GM12878 (cell line): ENCODE measurements around the gene OPCML.

Experiments
- CEBPB ChIP-seq, 2 experiments: fragments of 150-350 bp in 1 of 2; IDR thresholded peaks; 2 replicates each; pipeline ENCODE4 v1.6.1; 2012 to 2014; ENCODE audit warnings: low read depth in 2 of 2, low read length in 2 of 2, borderline replicate concordance in 1 of 2, inconsistent platforms in 1 of 2
- POLR2AphosphoS5 ChIP-seq: IDR thresholded peaks from 2 replicates; pipeline ENCODE4 v1.6.1; 2011; ENCODE audit warnings: mild to moderate bottlenecking, low read length, inconsistent platforms
- SPI1 ChIP-seq: IDR thresholded peaks from 2 replicates; pipeline ENCODE4 v1.6.1; 2011; ENCODE audit warnings: low read depth, mild to moderate bottlenecking, low read length, moderate library complexity, borderline replicate concordance; ENCODE audit not compliant: insufficient read depth
- TAF1 ChIP-seq: IDR thresholded peaks from 2 replicates; pipeline ENCODE4 v1.6.1; 2011; ENCODE audit warnings: mild to moderate bottlenecking, low read depth, low read length, borderline replicate concordance
- ZNF24 ChIP-seq: fragments of 450-650 bp; IDR thresholded peaks from 2 replicates; pipeline ENCODE4 v1.6.1; 2017; ENCODE audit warnings: antibody characterized with exemption, mild to moderate bottlenecking
- TF ChIP-seq, protein P1 (sequence below), 3 experiments: IDR thresholded peaks in 2 of 3; conservative IDR thresholded peaks in 1 of 3; 2 replicates each; pipeline ENCODE4 v1.5.1; 2011; ENCODE audit warnings: low read depth in 3 of 3, low read length in 3 of 3, mild to moderate bottlenecking in 3 of 3, control low read depth in 2 of 3, moderate library complexity in 2 of 3, inconsistent platforms in 1 of 3, mixed read lengths in 1 of 3; ENCODE audit not compliant: control insufficient read depth in 2 of 3, insufficient read depth in 1 of 3; ENCODE audit errors: extremely low read depth in 1 of 3

DNA sequence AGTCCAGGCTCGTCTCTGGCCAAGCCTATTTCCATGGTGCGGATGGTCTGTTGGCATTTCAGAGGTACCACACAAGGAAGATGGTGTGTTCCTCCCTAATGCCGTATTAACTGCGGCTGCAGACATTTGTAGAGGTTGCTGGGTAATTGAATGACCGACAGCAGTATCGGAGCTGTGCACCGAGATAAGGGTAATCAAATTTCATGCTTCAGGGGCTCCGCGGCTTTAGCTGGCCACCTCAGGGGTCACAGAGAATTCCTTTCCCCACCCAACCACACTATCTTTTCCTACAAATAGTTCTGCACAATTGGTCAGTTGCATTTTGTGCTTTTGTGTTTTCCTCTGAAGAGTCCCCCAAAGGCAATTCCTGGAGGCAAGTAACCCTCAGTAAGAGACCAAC lies 297.4 kb downstream of the OPCML start:
- TF ChIP-seq, protein P1, sequence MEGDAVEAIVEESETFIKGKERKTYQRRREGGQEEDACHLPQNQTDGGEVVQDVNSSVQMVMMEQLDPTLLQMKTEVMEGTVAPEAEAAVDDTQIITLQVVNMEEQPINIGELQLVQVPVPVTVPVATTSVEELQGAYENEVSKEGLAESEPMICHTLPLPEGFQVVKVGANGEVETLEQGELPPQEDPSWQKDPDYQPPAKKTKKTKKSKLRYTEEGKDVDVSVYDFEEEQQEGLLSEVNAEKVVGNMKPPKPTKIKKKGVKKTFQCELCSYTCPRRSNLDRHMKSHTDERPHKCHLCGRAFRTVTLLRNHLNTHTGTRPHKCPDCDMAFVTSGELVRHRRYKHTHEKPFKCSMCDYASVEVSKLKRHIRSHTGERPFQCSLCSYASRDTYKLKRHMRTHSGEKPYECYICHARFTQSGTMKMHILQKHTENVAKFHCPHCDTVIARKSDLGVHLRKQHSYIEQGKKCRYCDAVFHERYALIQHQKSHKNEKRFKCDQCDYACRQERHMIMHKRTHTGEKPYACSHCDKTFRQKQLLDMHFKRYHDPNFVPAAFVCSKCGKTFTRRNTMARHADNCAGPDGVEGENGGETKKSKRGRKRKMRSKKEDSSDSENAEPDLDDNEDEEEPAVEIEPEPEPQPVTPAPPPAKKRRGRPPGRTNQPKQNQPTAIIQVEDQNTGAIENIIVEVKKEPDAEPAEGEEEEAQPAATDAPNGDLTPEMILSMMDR (IDR thresholded peaks at IDR 0.05 in 2 of 3, conservative IDR thresholded peaks at IDR 0.05 in 1 of 3; ENCODE audit: control insufficient read depth in 2 of 3, extremely low read depth in 1 of 3, insufficient read depth in 1 of 3, low read depth in 3 of 3, low read length in 3 of 3), result no peak
- no peak for TF ChIP-seq SPI1
- TF ChIP-seq ZNF24, result no peak
- TF ChIP-seq CEBPB (IDR thresholded peaks at IDR 0.05; ENCODE audit: borderline replicate concordance in 1 of 2, low read depth in 2 of 2, low read length in 2 of 2), result no peak
- no peak for TF ChIP-seq POLR2AphosphoS5
- no peak for TF ChIP-seq TAF1
